GM12874 (cell line): Measurements from ENCODE around the gene CASP5.

ENCODE experiments used
- TF ChIP-seq, protein P1 (sequence below): IDR thresholded peaks from 2 replicates; pipeline ENCODE4 v1.5.1; 2011; ENCODE audit warnings: low read depth, mild to moderate bottlenecking, control low read depth, low read length, moderate library complexity; ENCODE audit not compliant: insufficient read depth

CASP5 gene

DNA sequence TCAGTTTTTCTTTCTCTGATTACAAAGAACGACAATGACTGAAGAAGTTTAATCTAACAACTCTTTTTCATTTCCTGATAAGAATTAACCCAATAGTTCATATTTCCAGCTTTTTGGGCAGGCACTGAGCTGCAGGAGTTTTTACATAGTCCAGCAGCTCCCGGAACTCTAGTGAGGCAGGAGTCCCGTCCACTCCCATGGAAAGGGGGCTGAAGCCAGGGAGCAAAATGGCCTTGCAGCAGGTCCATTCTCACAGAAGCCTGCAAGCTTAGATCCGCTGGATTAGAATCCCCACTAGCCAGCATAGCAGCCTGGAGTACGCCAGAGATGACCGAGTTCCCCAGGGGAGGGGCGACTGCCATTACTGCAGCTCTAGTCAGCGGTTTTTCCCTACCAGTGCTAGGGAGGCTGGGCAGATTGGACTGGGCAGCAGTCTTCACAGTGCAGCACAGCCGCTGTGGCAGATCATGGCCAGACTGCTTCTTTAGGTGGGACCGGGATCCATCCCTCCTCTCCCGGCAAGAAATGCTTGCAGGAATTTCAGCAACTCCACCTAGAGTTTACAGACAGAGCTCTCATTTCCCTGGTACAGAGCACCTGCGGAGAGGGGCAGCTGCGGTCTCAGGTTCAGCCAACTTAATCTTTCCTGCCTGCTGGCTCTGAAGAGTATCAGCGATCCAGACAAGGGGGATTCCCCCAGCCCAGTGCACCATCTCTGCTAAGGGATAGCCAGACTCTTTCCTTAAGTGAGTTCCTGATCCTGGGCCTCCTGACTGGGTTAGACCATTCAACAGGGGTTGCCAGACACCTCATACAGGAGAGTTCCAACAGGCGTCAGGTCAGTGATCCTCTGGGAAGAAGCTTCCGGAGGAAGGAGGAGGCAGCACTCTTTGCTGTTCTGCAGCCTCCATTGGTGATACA is 53.9 kb downstream of the CASP5 start:
- TF ChIP-seq, protein P1, sequence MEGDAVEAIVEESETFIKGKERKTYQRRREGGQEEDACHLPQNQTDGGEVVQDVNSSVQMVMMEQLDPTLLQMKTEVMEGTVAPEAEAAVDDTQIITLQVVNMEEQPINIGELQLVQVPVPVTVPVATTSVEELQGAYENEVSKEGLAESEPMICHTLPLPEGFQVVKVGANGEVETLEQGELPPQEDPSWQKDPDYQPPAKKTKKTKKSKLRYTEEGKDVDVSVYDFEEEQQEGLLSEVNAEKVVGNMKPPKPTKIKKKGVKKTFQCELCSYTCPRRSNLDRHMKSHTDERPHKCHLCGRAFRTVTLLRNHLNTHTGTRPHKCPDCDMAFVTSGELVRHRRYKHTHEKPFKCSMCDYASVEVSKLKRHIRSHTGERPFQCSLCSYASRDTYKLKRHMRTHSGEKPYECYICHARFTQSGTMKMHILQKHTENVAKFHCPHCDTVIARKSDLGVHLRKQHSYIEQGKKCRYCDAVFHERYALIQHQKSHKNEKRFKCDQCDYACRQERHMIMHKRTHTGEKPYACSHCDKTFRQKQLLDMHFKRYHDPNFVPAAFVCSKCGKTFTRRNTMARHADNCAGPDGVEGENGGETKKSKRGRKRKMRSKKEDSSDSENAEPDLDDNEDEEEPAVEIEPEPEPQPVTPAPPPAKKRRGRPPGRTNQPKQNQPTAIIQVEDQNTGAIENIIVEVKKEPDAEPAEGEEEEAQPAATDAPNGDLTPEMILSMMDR: no peak

- TF ChIP-seq, protein P1: no peak
Observed at GRCh38 chr11:104968355-104968855, 54.6 kb downstream of the CASP5 start, which contains the start of gene CASP4. Gene CASP4, minus strand, starts transcription at chr11:104968574. Its CDS starts 49 bp downstream, at chr11:104968525.

- TF ChIP-seq, protein P1: no peak
Observed at GRCh38 chr11:104967534-104968354, 55.2 kb downstream of the CASP5 start.

GRCh38 chr11:104965735-104966134 is 57.2 kb downstream of the CASP5 start:
- TF ChIP-seq, protein P1: no peak

GRCh38 chr11:104964247-104964646 is 58.7 kb downstream of the CASP5 start:
- TF ChIP-seq, protein P1: no peak

GRCh38 chr11:104962852-104963251 is 60.1 kb downstream of the CASP5 start:
- TF ChIP-seq, protein P1: no peak

DNA sequence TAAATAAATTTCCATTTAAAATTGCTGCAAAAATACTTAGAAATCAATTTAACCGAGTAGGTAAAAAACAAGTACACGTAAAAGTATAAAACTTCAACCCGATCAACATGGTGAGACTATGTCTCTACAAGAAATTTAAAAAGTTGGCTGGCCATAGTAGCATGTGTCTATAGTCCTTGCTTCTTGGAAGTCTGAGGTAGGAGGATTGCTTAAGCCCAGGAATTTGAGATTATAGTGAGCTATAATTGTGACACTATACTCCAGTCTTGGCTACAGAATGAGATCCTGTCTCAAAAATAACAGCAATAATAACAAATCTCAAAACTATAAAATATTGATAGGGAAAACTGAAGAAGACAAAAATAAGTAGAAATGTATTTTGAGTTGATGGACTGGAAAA is 65.7 kb downstream of the CASP5 start:
- TF ChIP-seq, protein P1: no peak
